ENCODE measurements around the gene TMEM151B.
"Not testable (repeated sequence)": the region's sequence is repeated elsewhere in the genome, so short reads cannot be mapped to it uniquely, and the experiment has no call there.

- TF ChIP-seq, protein P1, sequence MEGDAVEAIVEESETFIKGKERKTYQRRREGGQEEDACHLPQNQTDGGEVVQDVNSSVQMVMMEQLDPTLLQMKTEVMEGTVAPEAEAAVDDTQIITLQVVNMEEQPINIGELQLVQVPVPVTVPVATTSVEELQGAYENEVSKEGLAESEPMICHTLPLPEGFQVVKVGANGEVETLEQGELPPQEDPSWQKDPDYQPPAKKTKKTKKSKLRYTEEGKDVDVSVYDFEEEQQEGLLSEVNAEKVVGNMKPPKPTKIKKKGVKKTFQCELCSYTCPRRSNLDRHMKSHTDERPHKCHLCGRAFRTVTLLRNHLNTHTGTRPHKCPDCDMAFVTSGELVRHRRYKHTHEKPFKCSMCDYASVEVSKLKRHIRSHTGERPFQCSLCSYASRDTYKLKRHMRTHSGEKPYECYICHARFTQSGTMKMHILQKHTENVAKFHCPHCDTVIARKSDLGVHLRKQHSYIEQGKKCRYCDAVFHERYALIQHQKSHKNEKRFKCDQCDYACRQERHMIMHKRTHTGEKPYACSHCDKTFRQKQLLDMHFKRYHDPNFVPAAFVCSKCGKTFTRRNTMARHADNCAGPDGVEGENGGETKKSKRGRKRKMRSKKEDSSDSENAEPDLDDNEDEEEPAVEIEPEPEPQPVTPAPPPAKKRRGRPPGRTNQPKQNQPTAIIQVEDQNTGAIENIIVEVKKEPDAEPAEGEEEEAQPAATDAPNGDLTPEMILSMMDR (IDR thresholded peaks at IDR 0.05), result not testable (repeated sequence)
- TF ChIP-seq POLR2AphosphoS5, POLR2A (IDR thresholded peaks at IDR 0.05): not testable (repeated sequence)
Observed at GRCh38 chr6:44350650-44350994, 80.4 kb downstream of the TMEM151B start.
